ENCODE measurements around the gene SLC26A8. TPM values are rescaled to one million over a fixed set of nuclear protein-coding genes. Genes with fewer than 3 reads are reported as not detected.
"Not testable (repeated sequence)": the region's sequence is repeated elsewhere in the genome, so short reads cannot be mapped to it uniquely, and the experiment has no call there.

Gene SLC26A8
- total RNA-seq, 1 donor from 2014 or later, result not detected

GRCh38 chr6:35980991-35981645 lies 43.3 kb downstream of the SLC26A8 start:
- TF ChIP-seq CTCF (IDR thresholded peaks at IDR 0.05) (no peak), POLR2A (IDR thresholded peaks at IDR 0.05) (no peak), POLR2AphosphoS5 (IDR thresholded peaks at IDR 0.05; ENCODE audit: insufficient read depth in 1 of 2, low read depth in 1 of 2) (no peak)
- Histone ChIP-seq H3K4me3 (no peak overlapping the region), H3K27me3 (no peaks in the 10 kb centered on the region), H3K36me3 (no peaks in the 10 kb centered on the region), H3K4me1 (no peaks in the 10 kb centered on the region), H3K9me3 (no peaks in the 10 kb centered on the region), H3K27ac (no peak overlapping the region)
- intact Hi-C loops (cut with DNase I), result no loop called here
- DNase-seq (ENCODE audit: extremely low spot score in 2 of 2), result no peak

- not testable (repeated sequence) for DNase-seq (ENCODE audit: extremely low spot score in 2 of 2); H3K9me3 ChIP-seq
Observed at GRCh38 chr6:35980126-35980525, 44.3 kb downstream of the SLC26A8 start.

GRCh38 chr6:35977308-35977707 lies 47.1 kb downstream of the SLC26A8 start:
- intact Hi-C loops (cut with DNase I), result no loop called here
- H3K27me3 ChIP-seq, result no peaks in the 10 kb centered on the region
- TF ChIP-seq POLR2A (IDR thresholded peaks at IDR 0.05) (no peak), POLR2AphosphoS5 (IDR thresholded peaks at IDR 0.05; ENCODE audit: insufficient read depth in 1 of 2, low read depth in 1 of 2) (no peak), CTCF (IDR thresholded peaks at IDR 0.05) (no peak)
- no peak for DNase-seq (ENCODE audit: extremely low spot score in 2 of 2)
- no peaks in the 10 kb centered on the region for H3K9me3 ChIP-seq
- no peak overlapping the region for H3K27ac ChIP-seq
- H3K36me3 ChIP-seq, result no peaks in the 10 kb centered on the region
- no peak overlapping the region for H3K4me3 ChIP-seq
- no peaks in the 10 kb centered on the region for H3K4me1 ChIP-seq

More at GRCh38 chr6:35980126-35980525, 44.3 kb downstream of the SLC26A8 start:
- H3K4me3 ChIP-seq; intact Hi-C loops (cut with DNase I); H3K27me3 ChIP-seq; H3K4me1 ChIP-seq; H3K27ac ChIP-seq; H3K36me3 ChIP-seq: not testable (repeated sequence)

- intact Hi-C loops (cut with DNase I), result no loop called here
- H3K27ac ChIP-seq, result no peak overlapping the region
- H3K27me3 ChIP-seq, result no peaks in the 10 kb centered on the region
- no peak overlapping the region for H3K4me3 ChIP-seq
- H3K9me3 ChIP-seq, result no peaks in the 10 kb centered on the region
- no peaks in the 10 kb centered on the region for H3K4me1 ChIP-seq
- H3K36me3 ChIP-seq, result no peaks in the 10 kb centered on the region
- TF ChIP-seq POLR2A (IDR thresholded peaks at IDR 0.05) (no peak), POLR2AphosphoS5 (IDR thresholded peaks at IDR 0.05; ENCODE audit: insufficient read depth in 1 of 2, low read depth in 1 of 2) (no peak), CTCF (IDR thresholded peaks at IDR 0.05) (no peak)
- DNase-seq (ENCODE audit: extremely low spot score in 2 of 2), result no peak
Observed at GRCh38 chr6:35973670-35974222, 50.7 kb downstream of the SLC26A8 start.

GRCh38 chr6:35972471-35973367 lies 51.7 kb downstream of the SLC26A8 start:
- Histone ChIP-seq H3K36me3 (no peaks in the 10 kb centered on the region), H3K4me1 (no peaks in the 10 kb centered on the region), H3K27me3 (no peaks in the 10 kb centered on the region), H3K9me3 (no peaks in the 10 kb centered on the region), H3K4me3 (no peak overlapping the region), H3K27ac (no peak overlapping the region)
- intact Hi-C loops (cut with DNase I), result no loop called here
- TF ChIP-seq CTCF (IDR thresholded peaks at IDR 0.05) (no peak), POLR2AphosphoS5 (IDR thresholded peaks at IDR 0.05; ENCODE audit: insufficient read depth in 1 of 2, low read depth in 1 of 2) (no peak), POLR2A (IDR thresholded peaks at IDR 0.05) (no peak)
- no peak for DNase-seq (ENCODE audit: extremely low spot score in 2 of 2)

Measured in vagina (tissue), 2 donors.